ENCODE measurements around the gene IMPA2. TPM values are rescaled to one million over a fixed set of nuclear protein-coding genes. Genes with fewer than 3 reads are reported as not detected.

IMPA2 gene
- total and polyA plus RNA-seq, 2 of the 13 experiments (the other 11 are each of a cell fraction or from before 2014, with no cell fraction given) = 37.8 to 71.8 TPM

- H3K4me2 ChIP-seq (ENCODE audit: low read depth, low read length) = no peak overlapping the region
- intact Hi-C loops (cut with micrococcal nuclease; ENCODE audit: unreplicated experiment) (loop anchor here (10.0 kb wide), 1 partner anchor 139 kb away; the partner anchor contains the start of gene CHMP1B), in situ Hi-C loops (cut with HindIII; ENCODE audit: extremely low pct_ligation_motif_present, low pct_unique_long_range_greater_than_20kb) (no loop called here)
- POLR2A ChIA-PET = interaction anchor here (2.5 to 12.8 kb wide), 3 partner anchors 12 to 53 kb away, joined by 8 to 328 read pairs (median 41); partner anchors contain the start of gene IMPA2
- 83% methylated on average over 11 of the region's 11 CpGs for WGBS (ENCODE audit: low lambda C conversion rate)
- peak; percentile 2; the same call in 1 of the 3 replicates for ATAC-seq
- no peak overlapping the region for H3K4me3 ChIP-seq (replicated peaks in 1 of 3; ENCODE audit: insufficient read depth in 1 of 3, low read depth in 2 of 3, low read length in 3 of 3)
- no peaks in the 10 kb centered on the region for H3K9me3 ChIP-seq (ENCODE audit: low read length)
- peak overlapping the region; percentile 70 for H3K27ac ChIP-seq (ENCODE audit: extremely low read length, insufficient read depth, low read length)
- DNase-seq (ENCODE audit: low spot score) = no peak
- peaks cover 3% of the 10 kb centered on the region; the same call in 1 of the 2 replicates for H4K20me1 ChIP-seq (ENCODE audit: insufficient read depth, low read length)
- BruUV-seq (replicated peaks) = no TSS peak
- peak; percentile 59; the same call in 1 of the 2 replicates for TF ChIP-seq ZBTB38 (CRISPR knock-in tag; IDR thresholded peaks at IDR 0.05)
- peak; percentile 72 for TF ChIP-seq ZBTB33 (CRISPR knock-in tag; IDR thresholded peaks at IDR 0.05)
- no peak for TF ChIP-seq TEAD2 (CRISPR knock-in tag; IDR thresholded peaks at IDR 0.05)
- TF ChIP-seq AGO2 (optimal IDR thresholded peaks at IDR 0.05; ENCODE audit: low read depth, low read length) = peak; percentile 41
- TF ChIP-seq RARA (CRISPR knock-in tag; IDR thresholded peaks at IDR 0.05) = peak; percentile 46; the same call in 1 of the 2 replicates
- TF ChIP-seq NCOA2 (CRISPR knock-in tag; IDR thresholded peaks at IDR 0.05) = no peak
- peak; percentile 39 for TF ChIP-seq ZNF687 (CRISPR knock-in tag; IDR thresholded peaks at IDR 0.05)
- H3K36me3 ChIP-seq (replicated peaks in 1 of 2; ENCODE audit: control insufficient read depth in 1 of 2, insufficient read depth in 2 of 2, low read length in 2 of 2) = peaks cover 0 to 3% of the 10 kb centered on the region in 2 experiments; a peak in 2 of 5 replicates
- H3K79me2 ChIP-seq (ENCODE audit: insufficient read depth, low read length) = peaks cover 28% of the 10 kb centered on the region
- no peaks in the 10 kb centered on the region for H3K27me3 ChIP-seq (ENCODE audit: control insufficient read depth in 1 of 2, insufficient read depth in 2 of 2, low read length in 2 of 2)
- peaks cover 99% of the 10 kb centered on the region for H3K4me1 ChIP-seq (ENCODE audit: insufficient read depth, low read length)
- H2AFZ ChIP-seq (ENCODE audit: low read length) = no peak overlapping the region
- no peak for FAIRE-seq
- CTCF ChIA-PET (ENCODE audit: low intra/inter-chr PET ratio, low total read pairs) = no interaction called here
- H3K9ac ChIP-seq (ENCODE audit: insufficient read depth, low read depth, low read length) = no peak overlapping the region
Measured at GRCh38 chr18:11993264-11993916, 12.1 kb downstream of the IMPA2 start.

Data from HepG2 (cell line).